GM12878 (cell line): ENCODE data around the gene SNRPA. TPM values are rescaled to one million over a fixed set of nuclear protein-coding genes. Genes with fewer than 3 reads are reported as not detected.

Experiments used
- ATAC-seq: fragments of 200-7000 bp; cut with Tn5 transposase; 3 replicates; pipeline ENCODE4 v1.9.1; 2020; ENCODE audit warnings: mild to moderate bottlenecking, moderate library complexity
- BruUV-seq: library from RNA; stranded (reverse); fragments of 400-500 nt; replicated peaks from 2 replicates; lab custom pipeline; 2021; lab: Mats Ljungman, UMichigan
- CTCF ChIA-PET: fragments of 300-600 bp; sonication (Branson Sonifier 250); formaldehyde crosslinking; extraction: SDS; loops from one replicate; lab custom pipeline; 2021; ENCODE audit warnings: inconsistent platforms; lab: Yijun Ruan, JAX
- POLR2A ChIA-PET: fragments of 350-600 bp; formaldehyde crosslinking; extraction: SDS; loops from one replicate; lab custom pipeline; 2021; ENCODE audit warnings: inconsistent platforms; lab: Charles Lee
- RAD21 ChIA-PET: fragments of 300-600 bp; sonication (Branson Sonifier 250); formaldehyde crosslinking; loops from one replicate; lab custom pipeline; 2023; ENCODE audit warnings: antibody characterized with exemption; ENCODE audit not compliant: unreplicated experiment; lab: Charles Lee
- SMC1A ChIA-PET: fragments of 300-600 bp; sonication (Branson Sonifier 250); formaldehyde crosslinking; loops from one replicate; lab custom pipeline; 2023; ENCODE audit not compliant: unreplicated experiment, uncharacterized antibody; lab: Charles Lee
- DNase-seq: peaks from one replicate; pipeline ENCODE4 v3.0.0-alpha.2; 2011; ENCODE audit warnings: low read depth, low spot score
- FAIRE-seq: peaks from 3 replicates; lab custom pipeline; 2011; peaks lifted over from hg19 to GRCh38; lab: Jason Lieb, UNC
- H2AFZ ChIP-seq: 2 replicates; pipeline ENCODE4 v1.6.0; 2011; ENCODE audit warnings: low read depth, low read length, control low read depth; ENCODE audit not compliant: control insufficient read depth
- H3K27ac ChIP-seq: 2 replicates; pipeline ENCODE4 v1.5.1; 2011; ENCODE audit warnings: control low read depth; ENCODE audit not compliant: control insufficient read depth, insufficient read depth
- H3K27me3 ChIP-seq, 2 experiments: replicated peaks in 1 of 2; 2 replicates each; pipeline versions ENCODE4 v1.6.0 to v1.6.1; 2011; ENCODE audit warnings: low read length in 1 of 2; ENCODE audit not compliant: control insufficient read depth in 2 of 2, insufficient read depth in 2 of 2
- H3K36me3 ChIP-seq, 2 experiments: 2 replicates each; pipeline ENCODE4 v1.5.1; 2011; ENCODE audit warnings: low read length in 1 of 2; ENCODE audit not compliant: control insufficient read depth in 2 of 2, insufficient read depth in 2 of 2
- H3K4me1 ChIP-seq: 2 replicates; pipeline ENCODE4 v1.6.1; 2011; ENCODE audit warnings: mild to moderate bottlenecking, low read length, moderate library complexity, mixed read lengths; ENCODE audit not compliant: control insufficient read depth, insufficient read depth
- H3K4me2 ChIP-seq: 2 replicates; pipeline ENCODE4 v1.6.0; 2011; ENCODE audit warnings: control low read depth; ENCODE audit not compliant: control insufficient read depth, insufficient read depth
- H3K4me3 ChIP-seq: fragments of 200-600 bp; sonication (generic); 2 replicates; pipeline ENCODE4 v1.5.1; 2016
- H3K79me2 ChIP-seq: 2 replicates; pipeline ENCODE4 v1.6.0; 2011; ENCODE audit warnings: low read length; ENCODE audit not compliant: control insufficient read depth, insufficient read depth
- H3K9ac ChIP-seq: 2 replicates; pipeline ENCODE4 v1.8.0; 2011; ENCODE audit warnings: low read length, control low read depth, mixed read lengths; ENCODE audit not compliant: control insufficient read depth, insufficient read depth
- H3K9me3 ChIP-seq: replicated peaks from 3 replicates; pipeline ENCODE4 v1.5.1; 2011; ENCODE audit warnings: mild to moderate bottlenecking, low read length; ENCODE audit not compliant: control insufficient read depth, insufficient read depth
- H4K20me1 ChIP-seq: 2 replicates; pipeline ENCODE4 v1.6.0; 2011; ENCODE audit not compliant: control insufficient read depth, insufficient read depth
- BCL11A ChIP-seq: IDR thresholded peaks from 2 replicates; pipeline ENCODE4 v1.6.1; 2011; ENCODE audit warnings: low read depth, low read length
- CBFB ChIP-seq: IDR thresholded peaks from 2 replicates; pipeline ENCODE4 v1.6.1; 2016; ENCODE audit warnings: antibody characterized with exemption, low read depth
- CREB1 ChIP-seq: IDR thresholded peaks from 2 replicates; pipeline ENCODE4 v1.6.1; 2012; ENCODE audit warnings: low read depth, mild to moderate bottlenecking, inconsistent platforms
- HDGF ChIP-seq: fragments of 450-650 bp; IDR thresholded peaks from 2 replicates; pipeline ENCODE4 v1.6.1; 2016; ENCODE audit warnings: antibody characterized with exemption
- IKZF2 ChIP-seq, 2 experiments: fragments of 450-650 bp; IDR thresholded peaks; 2 replicates each; pipeline ENCODE4 v1.6.1; 2017; ENCODE audit warnings: mild to moderate bottlenecking in 2 of 2, moderate library complexity in 2 of 2
- NKRF ChIP-seq: fragments of 450-650 bp; conservative IDR thresholded peaks from 2 replicates; pipeline ENCODE4 v1.6.1; 2017; ENCODE audit warnings: mild to moderate bottlenecking, moderate library complexity
- RCOR1 ChIP-seq: conservative IDR thresholded peaks from 2 replicates; pipeline ENCODE4 v1.6.1; 2012; ENCODE audit warnings: low read depth, low read length, improper control_type of control experiment
- SP1 ChIP-seq: IDR thresholded peaks from one replicate; pipeline ENCODE4 v1.6.1; 2011; ENCODE audit warnings: low read depth, low read length
- SRF ChIP-seq, 2 experiments: IDR thresholded peaks; 2 replicates each; pipeline ENCODE4 v1.6.1; 2011; ENCODE audit warnings: low read depth in 2 of 2, low read length in 2 of 2, mild to moderate bottlenecking in 1 of 2, moderate library complexity in 1 of 2
- STAT1 ChIP-seq: fragments of 450-650 bp; conservative IDR thresholded peaks from 2 replicates; pipeline ENCODE4 v1.6.1; 2014; ENCODE audit warnings: antibody characterized with exemption, mild to moderate bottlenecking
- TCF3 ChIP-seq: IDR thresholded peaks from 2 replicates; pipeline ENCODE4 v1.6.1; 2012; ENCODE audit warnings: low read depth, mild to moderate bottlenecking, low read length, borderline replicate concordance; ENCODE audit not compliant: insufficient read depth
- ZZZ3 ChIP-seq: IDR thresholded peaks from 2 replicates; pipeline ENCODE4 v1.6.1; 2011; ENCODE audit warnings: low read depth; ENCODE audit not compliant: control insufficient read depth, insufficient read length
- WGBS: methylation state at CpG from one replicate; pipeline ENCODE4 v1.1.6; 2016; ENCODE audit warnings: low lambda C conversion rate; ENCODE audit not compliant: insufficient replicate concordance, insufficient coverage; ENCODE audit errors: missing lambda C conversion rate; 5-methylcytosine and 5-hydroxymethylcytosine counted together
- in situ Hi-C: fragments of 300-500 bp; cut with MboI; formaldehyde crosslinking; loops from 9 replicates; pipeline ENCODE4 v1.14.3; 2018; ENCODE audit warnings: mixed read lengths
- intact Hi-C: fragments of 100-400 bp; cut with micrococcal nuclease; formaldehyde crosslinking; loops from one replicate; pipeline ENCODE4 v1.14.2; 2022; ENCODE audit not compliant: unreplicated experiment
- polyA plus RNA-seq, 11 experiments: library from polyadenylated mRNA; depleted of rRNA in 4 of 11; unstranded in 6 of 11; stranded (reverse) in 5 of 11; fragments of >200 nt; fragmentation: Nextera tagmentation in 4 of 11; fragmentation: Illumina TruSeq in 1 of 11; extraction: Ambion mirVana in 4 of 11; extraction: Trizol in 1 of 11; gene quantifications; 1 replicate in 1 of 11; 2 replicates in 10 of 11; pipeline versions ENCODE4 v1.2.1 to v1.2.3, GENCODE V29; 2011 to 2016; ENCODE audit warnings: inconsistent platforms in 2 of 11, missing spikeins in 2 of 11, low read depth in 1 of 11
- total RNA-seq, 4 experiments: library from RNA; depleted of rRNA in 3 of 4; stranded (reverse); fragments of >200 nt in 3 of 4; fragmentation: Illumina TruSeq in 1 of 4; extraction: Trizol in 1 of 4; gene quantifications; 2 replicates each; pipeline versions ENCODE4 v1.2.1 to v1.2.3, GENCODE V29; 2013 to 2021

Gene SNRPA
- total and polyA plus RNA-seq, 10 of the 15 experiments (the other 5 are each of a cell fraction or from before 2014, with no cell fraction given), result 14.8 to 299 (median 202) TPM

- CTCF ChIA-PET, result no interaction called here
- no peak for TF ChIP-seq STAT1
- TF ChIP-seq CBFB, result no peak
- TF ChIP-seq BCL11A, result no peak
- no peaks in the 10 kb centered on the region for H3K79me2 ChIP-seq
- H3K27me3 ChIP-seq, result no peaks in the 10 kb centered on the region
- H4K20me1 ChIP-seq, result no peaks in the 10 kb centered on the region
- H3K4me3 ChIP-seq, result no peak overlapping the region
- H3K4me1 ChIP-seq, result peaks cover 6% of the 10 kb centered on the region
- no peak overlapping the region for H3K9ac ChIP-seq
- FAIRE-seq (no peak), DNase-seq (no peak), ATAC-seq (no peak)
- intact Hi-C loops (no loop called here), in situ Hi-C loops (no loop called here)
- no peak overlapping the region for H2AFZ ChIP-seq
- POLR2A ChIA-PET, result interaction anchor here (4.5 kb wide), 1 partner anchor 13 kb away, joined by 29 read pairs; the partner anchor contains the start of gene RAB4B
- no peaks in the 10 kb centered on the region for H3K36me3 ChIP-seq
- no peak overlapping the region for H3K4me2 ChIP-seq
- no peak overlapping the region for H3K27ac ChIP-seq
- BruUV-seq, result no TSS peak
- SMC1A ChIA-PET, result interaction anchor here (2.1 kb wide), 1 partner anchor 13 kb away, joined by 12 read pairs; the partner anchor contains the start of gene RAB4B
- RAD21 ChIA-PET, result no interaction called here
- 92% methylated on average over 7 of the region's 7 CpGs for WGBS
- no peaks in the 10 kb centered on the region for H3K9me3 ChIP-seq
Measured at GRCh38 chr19:40791349-40791748, 40.3 kb downstream of the SNRPA start.

GRCh38 chr19:40791996-40792395 is 41.0 kb downstream of the SNRPA start:
- BruUV-seq, result no TSS peak
- WGBS, result 15% methylated on average over 3 of the region's 3 CpGs
- Histone ChIP-seq H3K9ac (no peak overlapping the region), H3K9me3 (no peaks in the 10 kb centered on the region), H3K27me3 (no peaks in the 10 kb centered on the region), H3K27ac (0 out of 2 replicates have a peak overlapping the region, but pooled peaks have one; percentile 10), H3K4me3 (no peak overlapping the region), H3K4me2 (no peak overlapping the region; the same call in 1 of the 2 replicates), H2AFZ (no peak overlapping the region), H4K20me1 (no peaks in the 10 kb centered on the region), H3K79me2 (no peaks in the 10 kb centered on the region), H3K36me3 (no peaks in the 10 kb centered on the region), H3K4me1 (peaks cover 6% of the 10 kb centered on the region)
- ATAC-seq (no peak), DNase-seq (no peak), FAIRE-seq (peak; percentile 65)
- ChIA-PET SMC1A (interaction anchor here (2.1 kb wide), 1 partner anchor 14 kb away, joined by 12 read pairs; the partner anchor contains the start of gene RAB4B), POLR2A (interaction anchor here (4.5 kb wide), 1 partner anchor 14 kb away, joined by 29 read pairs; the partner anchor contains the start of gene RAB4B), CTCF (interaction anchor here (1.1 to 1.3 kb wide), 2 partner anchors 16 to 28 kb away, joined by 3 to 5 read pairs; no protein-coding TSS in a partner anchor), RAD21 (no interaction called here)
- TF ChIP-seq IKZF2 (IDR thresholded peaks at IDR 0.05) (no peak), SRF (IDR thresholded peaks at IDR 0.05; ENCODE audit: low read depth in 2 of 2, low read length in 2 of 2) (no peak), HDGF (no peak), SP1 (no peak), NKRF (no peak), ZZZ3 (no peak), STAT1 (no peak), TCF3 (no peak), CREB1 (no peak), RCOR1 (no peak)
- in situ Hi-C loops (no loop called here), intact Hi-C loops (no loop called here)
